Measurements from ENCODE around the gene TTC21B.

DNA sequence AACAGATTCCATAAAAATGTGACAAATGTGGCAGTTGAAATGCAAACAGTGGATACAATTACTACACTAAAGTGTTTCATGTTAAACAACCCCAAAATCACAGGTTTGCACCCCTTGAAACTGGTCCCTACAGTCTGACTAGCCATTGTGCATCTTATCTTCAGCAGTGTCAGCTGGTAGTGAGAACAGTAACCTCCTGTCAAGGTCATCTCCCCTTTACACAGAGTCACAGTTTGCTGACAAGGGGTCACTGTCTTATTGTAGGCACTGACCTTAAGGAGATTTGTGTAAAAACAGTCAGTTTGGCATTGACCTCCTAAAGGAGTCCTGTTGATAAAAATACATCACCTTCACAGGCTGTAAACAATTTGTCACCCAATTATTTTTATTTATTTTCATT is 37.3 kb upstream of the TTC21B start:
- TF ChIP-seq, protein P1, sequence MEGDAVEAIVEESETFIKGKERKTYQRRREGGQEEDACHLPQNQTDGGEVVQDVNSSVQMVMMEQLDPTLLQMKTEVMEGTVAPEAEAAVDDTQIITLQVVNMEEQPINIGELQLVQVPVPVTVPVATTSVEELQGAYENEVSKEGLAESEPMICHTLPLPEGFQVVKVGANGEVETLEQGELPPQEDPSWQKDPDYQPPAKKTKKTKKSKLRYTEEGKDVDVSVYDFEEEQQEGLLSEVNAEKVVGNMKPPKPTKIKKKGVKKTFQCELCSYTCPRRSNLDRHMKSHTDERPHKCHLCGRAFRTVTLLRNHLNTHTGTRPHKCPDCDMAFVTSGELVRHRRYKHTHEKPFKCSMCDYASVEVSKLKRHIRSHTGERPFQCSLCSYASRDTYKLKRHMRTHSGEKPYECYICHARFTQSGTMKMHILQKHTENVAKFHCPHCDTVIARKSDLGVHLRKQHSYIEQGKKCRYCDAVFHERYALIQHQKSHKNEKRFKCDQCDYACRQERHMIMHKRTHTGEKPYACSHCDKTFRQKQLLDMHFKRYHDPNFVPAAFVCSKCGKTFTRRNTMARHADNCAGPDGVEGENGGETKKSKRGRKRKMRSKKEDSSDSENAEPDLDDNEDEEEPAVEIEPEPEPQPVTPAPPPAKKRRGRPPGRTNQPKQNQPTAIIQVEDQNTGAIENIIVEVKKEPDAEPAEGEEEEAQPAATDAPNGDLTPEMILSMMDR (IDR thresholded peaks at IDR 0.05): no peak
- TF ChIP-seq POLR2A (IDR thresholded peaks at IDR 0.05): no peak
